HG02884 (cell line): Measurements from ENCODE around the gene GPN2.
A peak's percentile ranks its signal among the peaks of the same experiment; 100 is the strongest.

Experiments used
- ATAC-seq: cut with Tn5 transposase; IDR thresholded peaks from one replicate; pipeline ENCODE4 v1.9.1; 2021; ENCODE audit warnings: mild to moderate bottlenecking, moderate library complexity; ENCODE audit not compliant: unreplicated experiment

The GPN2 gene

DNA sequence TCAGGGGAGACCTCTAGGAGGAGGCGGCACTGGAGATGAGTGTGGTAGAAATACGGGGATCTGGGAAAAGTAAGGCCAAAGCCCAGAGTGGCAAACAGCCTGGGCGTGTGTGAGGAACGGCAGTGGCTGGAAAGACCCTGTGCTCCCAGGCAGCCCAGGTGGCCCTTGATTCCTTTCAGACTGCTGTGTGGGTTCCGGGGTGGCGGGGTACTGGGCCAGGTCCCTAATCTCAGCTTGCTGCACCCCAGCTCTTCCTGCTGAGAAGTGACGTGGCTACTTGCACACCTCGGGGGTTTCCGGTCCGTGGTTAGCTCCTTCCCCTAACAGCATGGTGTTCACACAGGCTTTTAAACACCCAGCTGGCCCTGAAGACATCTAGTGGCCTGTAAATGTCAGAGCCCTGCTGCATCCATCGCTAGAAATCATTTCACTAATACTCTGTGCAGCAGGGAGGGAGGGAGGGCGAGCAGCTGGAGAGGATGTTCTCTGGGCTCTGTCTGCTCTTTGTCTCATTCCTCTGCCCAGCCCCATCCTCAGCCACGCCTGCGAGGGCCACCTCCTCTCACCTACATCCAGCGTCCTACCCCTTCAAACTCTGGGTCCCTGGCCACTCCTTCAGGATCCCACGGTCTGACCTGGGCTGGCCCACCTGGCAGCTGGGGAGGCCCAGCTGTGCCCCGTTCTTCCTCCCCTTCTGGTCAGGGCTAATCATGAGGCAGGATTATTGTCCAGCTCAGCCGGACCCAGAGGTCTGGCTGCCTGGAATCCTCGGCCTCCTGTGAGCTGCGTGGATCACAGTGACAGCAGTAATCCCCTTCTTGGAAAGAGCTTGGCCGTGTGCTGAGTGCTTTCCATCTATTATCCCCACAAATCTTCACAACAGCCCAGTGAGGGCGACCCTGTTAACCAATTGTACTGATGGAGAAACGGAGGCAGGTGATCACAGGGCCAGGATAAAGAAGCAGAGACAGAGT is 56.4 kb downstream of the GPN2 start:
- ATAC-seq: peak; percentile 76

DNA sequence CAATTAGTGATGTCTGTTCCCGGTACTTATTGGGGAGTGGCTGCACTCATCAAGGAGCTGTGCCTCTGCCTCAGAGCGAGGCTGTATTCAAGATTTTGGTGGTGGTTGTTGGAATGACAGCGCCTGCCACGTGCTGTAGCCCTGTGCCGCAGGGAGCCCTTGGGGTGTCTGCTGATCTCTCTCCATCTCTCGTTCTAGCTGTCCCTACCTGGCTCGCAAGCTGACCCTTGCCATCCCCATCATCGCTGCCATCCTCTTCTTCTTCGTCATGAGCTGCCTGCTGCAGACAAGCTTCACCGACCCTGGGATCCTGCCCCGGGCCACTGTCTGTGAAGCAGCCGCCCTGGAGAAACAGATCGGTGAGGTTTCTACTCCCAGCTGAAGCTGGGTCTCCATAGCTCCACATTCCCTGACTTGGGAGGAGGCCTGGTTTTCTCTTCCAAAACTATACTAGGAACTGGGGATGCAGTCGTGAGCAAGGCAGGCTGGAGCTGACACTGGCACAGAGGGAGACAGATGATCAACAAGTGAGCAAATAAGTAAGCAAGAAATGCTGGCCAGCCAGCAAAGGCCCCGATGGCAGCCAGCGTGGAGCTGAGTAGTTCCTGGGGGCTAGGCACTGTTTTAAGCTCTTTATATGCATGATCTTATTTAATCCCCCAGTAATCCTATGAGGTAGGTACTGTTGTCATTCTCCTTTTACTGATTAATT is 57.7 kb downstream of the GPN2 start:
- no peak for ATAC-seq

DNA sequence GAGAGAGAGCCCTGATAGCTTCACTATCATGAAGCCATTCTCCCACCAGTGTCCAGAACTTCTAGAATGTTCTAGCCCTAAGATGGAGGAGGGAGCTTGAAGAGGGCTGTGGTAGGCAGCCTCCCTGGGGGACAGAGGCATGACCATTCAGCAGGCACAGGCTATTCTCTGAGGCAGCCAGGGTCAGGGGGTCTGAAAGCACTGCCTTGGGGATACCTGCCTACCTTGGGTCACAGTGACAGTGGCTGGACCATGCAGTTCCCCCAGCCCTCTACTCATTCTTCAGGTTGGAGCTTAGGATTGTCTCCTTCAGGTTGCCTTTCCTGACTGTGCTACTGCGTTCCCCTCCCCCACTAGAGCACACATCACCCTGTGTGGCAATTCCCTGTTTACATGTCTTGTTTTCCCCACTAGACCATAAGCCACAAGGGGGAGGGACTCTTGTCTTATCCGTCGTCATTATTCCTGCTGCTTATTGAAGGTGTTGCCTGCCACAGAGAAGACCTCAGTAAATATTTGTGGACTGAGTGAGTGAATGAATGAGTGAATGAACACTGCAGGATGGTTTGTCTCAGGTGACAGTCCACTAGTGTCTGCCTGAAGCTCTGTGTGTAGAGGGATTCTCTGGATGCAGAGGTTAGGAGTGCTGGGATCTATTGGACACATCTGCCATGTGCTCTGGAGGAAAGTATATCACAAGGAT is 58.4 kb downstream of the GPN2 start:
- no peak for ATAC-seq

DNA sequence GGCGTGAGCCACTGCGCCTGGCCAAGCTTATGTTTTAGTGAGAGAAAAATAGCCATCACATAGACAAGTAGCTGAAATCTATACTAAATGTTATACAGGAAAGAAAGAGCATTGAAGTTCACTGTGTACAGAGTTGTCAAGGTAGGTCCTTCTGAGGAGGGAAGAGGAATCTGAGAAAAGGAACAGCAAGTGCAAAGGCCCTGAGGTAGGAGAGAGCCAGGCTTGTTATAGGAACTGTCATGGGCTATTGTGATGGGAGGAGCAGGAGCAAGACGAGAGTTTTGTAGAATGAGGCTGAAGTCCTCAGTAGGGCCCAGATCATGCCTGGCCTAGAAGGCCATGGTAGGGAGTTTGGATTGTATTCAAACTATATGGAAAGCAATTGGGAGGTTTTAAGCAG is 59.0 kb downstream of the GPN2 start:
- no peak for ATAC-seq

DNA sequence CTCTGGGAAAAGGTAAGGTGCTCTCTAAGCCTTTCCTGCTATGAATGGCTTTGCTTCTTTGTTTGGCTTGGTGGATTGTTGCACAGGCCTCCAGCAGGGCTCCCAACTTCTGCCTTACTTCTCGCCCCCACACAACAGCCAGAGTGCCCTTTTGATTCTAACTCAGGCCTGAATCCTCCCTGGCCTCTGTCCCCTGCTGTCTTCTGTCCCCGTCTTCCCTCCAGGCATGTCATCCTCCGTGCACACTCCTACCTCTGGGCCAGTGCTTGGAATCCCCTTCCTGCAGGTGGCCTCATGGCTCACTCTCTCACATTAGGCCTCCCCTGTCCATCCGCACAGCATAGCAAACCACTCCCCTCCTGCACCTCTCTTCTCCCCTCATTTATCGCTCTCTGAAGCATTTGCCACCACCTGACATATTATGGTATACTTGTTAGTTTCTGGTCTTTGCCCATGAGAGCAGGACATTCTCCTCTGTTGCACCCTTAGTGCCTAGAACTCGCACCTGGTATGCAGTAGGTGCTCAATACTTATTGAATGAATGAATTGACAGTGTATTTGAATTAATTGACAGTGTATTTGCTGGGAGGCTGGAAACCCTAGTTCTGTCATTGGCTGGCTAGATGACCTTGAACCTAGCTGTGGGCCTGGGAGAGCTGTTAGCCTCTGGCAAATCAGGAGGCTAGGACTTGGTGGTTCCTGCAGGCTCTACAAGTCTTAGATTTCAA is 60.7 kb downstream of the GPN2 start:
- ATAC-seq: no peak

DNA sequence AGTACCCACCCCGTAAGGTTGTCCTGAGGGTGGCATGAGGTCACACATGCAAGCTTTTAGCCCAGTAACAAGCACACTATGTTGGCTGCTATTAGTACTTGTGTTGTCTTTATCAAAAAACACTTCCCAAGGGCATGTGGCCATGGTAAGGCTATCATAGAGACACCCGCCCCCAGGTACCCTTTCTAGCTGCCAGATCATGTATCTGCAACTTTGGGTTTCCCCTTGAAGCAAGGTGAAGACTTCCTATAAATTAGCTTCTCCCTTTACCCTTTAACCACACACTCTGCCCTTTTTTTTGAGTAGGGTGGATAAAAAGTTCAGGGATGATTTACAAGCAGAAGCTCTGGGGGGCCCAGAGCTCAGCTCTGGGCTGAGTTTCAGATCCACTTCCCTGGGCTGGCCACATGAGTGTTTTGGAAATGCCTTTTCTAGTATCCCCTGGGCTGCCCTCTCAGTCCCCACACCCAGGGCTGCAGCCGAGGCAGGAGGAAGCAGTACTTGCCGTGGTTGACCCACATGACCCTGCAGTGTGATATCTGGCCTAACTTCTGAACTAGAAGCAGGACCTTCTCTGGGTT is 61.6 kb downstream of the GPN2 start:
- ATAC-seq: no peak

DNA sequence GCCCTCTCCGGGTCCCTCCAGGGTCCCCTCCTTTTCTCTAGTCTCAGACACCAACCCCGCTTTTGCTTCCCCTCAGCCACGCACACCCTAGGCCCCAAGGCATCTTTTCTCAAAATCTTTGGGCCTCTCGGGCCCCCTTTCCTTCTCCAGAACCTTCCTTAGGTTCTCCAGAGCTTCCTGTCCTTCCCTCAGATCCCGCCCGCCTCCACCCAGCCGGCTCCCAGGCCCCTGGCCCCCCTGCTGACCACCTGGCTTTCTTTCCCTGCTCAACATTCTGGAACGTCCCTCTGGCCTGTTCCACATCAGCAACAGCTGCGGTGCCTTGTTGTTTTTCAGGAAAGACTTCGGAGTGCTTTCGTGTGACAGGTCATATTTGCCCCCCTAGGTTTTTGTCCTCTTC is 62.4 kb downstream of the GPN2 start:
- no peak for ATAC-seq

DNA sequence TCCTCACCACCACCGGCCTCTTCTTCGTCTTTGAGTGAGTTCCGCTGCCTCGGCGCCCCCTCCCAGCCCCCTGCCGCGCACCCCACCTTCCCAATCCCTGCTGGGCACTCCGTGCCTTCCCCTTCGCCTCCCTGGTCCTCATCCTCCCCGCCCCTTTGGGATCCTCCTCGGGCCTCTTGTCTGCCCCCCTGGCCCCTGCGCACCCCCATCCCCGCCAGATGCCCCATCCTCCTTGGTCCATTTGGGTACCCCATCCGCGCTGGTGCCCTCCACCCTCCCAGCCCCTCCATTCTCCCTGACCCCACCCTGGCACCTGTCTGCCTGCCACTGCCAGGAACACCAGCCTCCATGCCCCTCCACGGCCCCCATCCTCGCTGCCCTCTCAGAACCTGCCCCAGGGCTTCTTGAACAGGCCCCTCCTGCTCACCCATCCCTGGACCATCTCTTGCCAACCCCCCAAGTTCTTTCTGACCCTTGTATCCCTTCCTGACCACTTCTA is 62.9 kb downstream of the GPN2 start:
- no peak for ATAC-seq

DNA sequence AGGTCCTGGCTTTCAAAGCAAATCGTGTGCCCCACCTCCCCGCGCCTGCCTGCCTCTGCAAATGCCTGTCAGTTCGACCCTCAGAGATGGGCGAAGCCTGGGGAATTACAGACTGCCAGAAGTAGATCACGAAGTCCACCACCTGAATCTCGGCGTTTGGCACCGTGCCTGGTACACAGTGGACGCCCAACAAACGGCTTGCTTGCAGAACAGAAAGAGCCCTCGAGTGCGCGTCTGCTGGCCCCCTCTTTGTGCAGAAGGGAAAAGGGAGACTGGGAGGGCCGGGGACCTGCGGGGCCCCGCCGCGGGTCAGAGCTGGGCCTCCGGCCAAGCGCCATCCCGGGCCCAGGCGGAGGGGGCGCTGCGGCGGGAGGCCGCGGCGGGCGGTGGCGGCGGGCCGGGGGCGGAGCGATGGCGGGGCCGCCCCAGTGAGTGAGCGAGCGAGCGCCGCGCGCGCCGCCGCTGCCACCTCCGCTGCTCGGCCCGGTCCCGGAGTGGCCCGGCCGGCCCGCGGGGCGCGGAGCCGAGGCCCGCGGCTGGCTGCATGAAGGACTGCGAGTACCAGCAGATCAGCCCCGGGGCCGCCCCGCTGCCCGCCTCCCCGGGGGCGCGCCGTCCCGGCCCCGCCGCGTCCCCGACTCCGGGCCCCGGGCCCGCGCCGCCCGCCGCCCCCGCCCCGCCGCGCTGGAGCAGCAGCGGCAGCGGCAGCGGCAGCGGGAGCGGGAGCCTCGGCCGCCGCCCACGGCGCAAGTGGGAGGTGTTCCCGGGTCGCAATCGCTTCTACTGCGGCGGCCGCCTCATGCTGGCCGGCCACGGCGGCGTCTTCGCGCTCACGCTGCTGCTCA is 63.6 kb downstream of the GPN2 start, which contains the start of gene ZDHHC18:
ZDHHC18 (plus strand) TSS at position 428 of the 845 bp plus-strand sequence; CDS start at position 545, 117 bp downstream.
- peak; percentile 56 for ATAC-seq
